Neutrophil (primary cell): Measurements from ENCODE around the gene FCER1A.

Experiments
- H3K27ac ChIP-seq: fragments of 200-600 bp; sonication (generic); 2 replicates; pipeline ENCODE4 v1.5.1; 2016; ENCODE audit warnings: mild to moderate bottlenecking, moderate library complexity
- H3K27me3 ChIP-seq: fragments of 200-600 bp; sonication (generic); 2 replicates; pipeline ENCODE4 v1.6.0; 2016; ENCODE audit warnings: mild to moderate bottlenecking
- H3K36me3 ChIP-seq: fragments of 200-600 bp; sonication (generic); 2 replicates; pipeline ENCODE4 v1.5.1; 2017
- H3K4me1 ChIP-seq, 2 experiments: fragments of 200-600 bp in 1 of 2; sonication (generic) in 1 of 2; 1 replicate in 1 of 2; 2 replicates in 1 of 2; pipeline versions ENCODE4 v1.5.1 to v1.6.1; 2013 to 2016; ENCODE audit warnings: low read depth in 1 of 2, low read length in 1 of 2, mild to moderate bottlenecking in 1 of 2, moderate library complexity in 1 of 2; ENCODE audit not compliant: control insufficient read depth in 1 of 2, insufficient read depth in 1 of 2
- H3K4me3 ChIP-seq, 2 experiments: fragments of 200-600 bp in 1 of 2; sonication (generic) in 1 of 2; 1 replicate in 1 of 2; 2 replicates in 1 of 2; pipeline ENCODE4 v1.5.1; 2013 to 2016; ENCODE audit warnings: low read depth in 1 of 2, low read length in 1 of 2, mild to moderate bottlenecking in 1 of 2, moderate library complexity in 1 of 2
- H3K9me3 ChIP-seq: fragments of 200-600 bp; sonication (generic); 2 replicates; pipeline ENCODE4 v1.5.1; 2016
- TF ChIP-seq, protein P1 (sequence below): fragments of 200-600 bp; sonication (generic); IDR thresholded peaks from 2 replicates; pipeline ENCODE4 v1.5.1; 2016; ENCODE audit warnings: antibody characterized with exemption

FCER1A gene

DNA sequence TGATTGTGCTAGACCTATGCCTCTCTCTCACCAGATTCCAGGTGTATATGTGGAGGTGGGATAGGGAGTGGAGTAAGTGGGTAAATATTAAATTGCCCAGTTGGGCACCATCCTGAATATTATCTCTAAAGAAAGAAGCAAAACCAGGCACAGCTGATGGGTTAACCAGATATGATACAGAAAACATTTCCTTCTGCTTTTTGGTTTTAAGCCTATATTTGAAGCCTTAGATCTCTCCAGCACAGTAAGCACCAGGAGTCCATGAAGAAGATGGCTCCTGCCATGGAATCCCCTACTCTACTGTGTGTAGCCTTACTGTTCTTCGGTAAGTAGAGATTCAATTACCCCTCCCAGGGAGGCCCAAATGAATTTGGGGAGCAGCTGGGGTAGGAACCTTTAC is at the start of gene FCER1A:
FCER1A (plus strand) TSS at position 242 of the 400 bp plus-strand sequence; CDS start at position 271, 29 bp downstream.
- Histone ChIP-seq H3K27ac (no peak within 1 kb of the TSS), H3K4me3 (no peak within 1 kb of the TSS), H3K4me1 (no peaks in the 10 kb centered on the region), H3K27me3 (peaks cover 2% of the 10 kb centered on the region), H3K36me3 (no peaks in the 10 kb centered on the region), H3K9me3 (no peaks in the 10 kb centered on the region)
- TF ChIP-seq, protein P1, sequence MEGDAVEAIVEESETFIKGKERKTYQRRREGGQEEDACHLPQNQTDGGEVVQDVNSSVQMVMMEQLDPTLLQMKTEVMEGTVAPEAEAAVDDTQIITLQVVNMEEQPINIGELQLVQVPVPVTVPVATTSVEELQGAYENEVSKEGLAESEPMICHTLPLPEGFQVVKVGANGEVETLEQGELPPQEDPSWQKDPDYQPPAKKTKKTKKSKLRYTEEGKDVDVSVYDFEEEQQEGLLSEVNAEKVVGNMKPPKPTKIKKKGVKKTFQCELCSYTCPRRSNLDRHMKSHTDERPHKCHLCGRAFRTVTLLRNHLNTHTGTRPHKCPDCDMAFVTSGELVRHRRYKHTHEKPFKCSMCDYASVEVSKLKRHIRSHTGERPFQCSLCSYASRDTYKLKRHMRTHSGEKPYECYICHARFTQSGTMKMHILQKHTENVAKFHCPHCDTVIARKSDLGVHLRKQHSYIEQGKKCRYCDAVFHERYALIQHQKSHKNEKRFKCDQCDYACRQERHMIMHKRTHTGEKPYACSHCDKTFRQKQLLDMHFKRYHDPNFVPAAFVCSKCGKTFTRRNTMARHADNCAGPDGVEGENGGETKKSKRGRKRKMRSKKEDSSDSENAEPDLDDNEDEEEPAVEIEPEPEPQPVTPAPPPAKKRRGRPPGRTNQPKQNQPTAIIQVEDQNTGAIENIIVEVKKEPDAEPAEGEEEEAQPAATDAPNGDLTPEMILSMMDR = no peak

DNA sequence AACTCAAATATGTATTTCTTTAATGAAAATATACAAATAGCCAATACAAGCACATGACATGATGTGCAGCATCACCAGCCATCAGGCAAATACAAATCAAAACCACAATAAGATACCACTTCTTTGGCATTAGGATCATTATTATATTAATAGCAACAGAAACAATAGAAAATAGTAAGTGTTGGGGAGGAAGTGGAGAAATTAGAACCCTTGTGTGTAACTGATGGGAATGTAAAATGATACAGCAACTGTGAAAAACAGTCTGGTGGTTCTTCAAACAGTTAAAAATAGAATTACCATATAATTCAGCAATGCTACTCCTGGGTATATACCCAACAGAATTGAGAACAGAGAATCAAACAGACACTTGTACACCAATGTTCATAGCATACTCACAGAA is 40.8 kb upstream of the FCER1A start:
- no peaks in the 10 kb centered on the region for H3K27me3 ChIP-seq
- H3K4me3 ChIP-seq = no peak overlapping the region
- H3K9me3 ChIP-seq = no peaks in the 10 kb centered on the region
- H3K27ac ChIP-seq = no peak overlapping the region
- H3K36me3 ChIP-seq = no peaks in the 10 kb centered on the region
- TF ChIP-seq, protein P1 = no peak
- H3K4me1 ChIP-seq = no peaks in the 10 kb centered on the region

DNA sequence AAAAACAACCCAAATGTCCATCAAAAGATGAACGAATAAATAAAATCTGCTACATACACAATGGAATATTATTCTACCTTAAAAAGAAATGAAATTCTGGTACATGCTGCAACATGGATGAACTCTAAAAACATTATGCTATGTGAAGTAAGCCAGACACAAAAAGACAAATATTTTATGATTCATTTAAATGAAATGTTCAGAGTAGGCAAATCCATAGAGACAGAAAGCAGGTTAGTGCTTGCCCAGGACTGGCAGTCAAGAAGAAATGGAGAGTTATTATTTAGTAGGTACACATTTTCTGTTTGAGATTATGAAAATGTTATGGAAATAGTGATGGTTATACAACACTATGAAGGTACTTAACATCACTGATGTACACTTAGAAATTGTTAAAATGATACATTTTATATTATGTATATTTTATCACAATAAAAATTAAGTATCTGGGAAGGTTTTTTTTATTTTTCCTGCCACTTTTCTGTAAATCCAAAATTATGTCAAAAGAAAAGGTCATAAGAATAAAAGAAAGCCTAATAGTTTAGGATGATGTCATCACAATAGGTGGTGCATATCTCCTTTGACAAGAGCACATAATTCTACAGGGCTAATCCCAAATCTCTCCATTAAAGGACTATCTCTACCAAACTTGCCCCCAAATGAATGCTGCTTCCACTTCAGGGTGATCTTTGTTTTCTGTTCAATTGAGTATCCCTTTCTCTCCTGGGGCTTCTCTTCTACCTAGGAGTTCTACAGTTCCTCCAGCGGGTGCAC is 40.2 kb upstream of the FCER1A start:
- Histone ChIP-seq H3K9me3 (no peaks in the 10 kb centered on the region), H3K36me3 (no peaks in the 10 kb centered on the region), H3K4me1 (no peaks in the 10 kb centered on the region), H3K4me3 (no peak overlapping the region), H3K27ac (no peak overlapping the region), H3K27me3 (no peaks in the 10 kb centered on the region)
- TF ChIP-seq, protein P1 = no peak

DNA sequence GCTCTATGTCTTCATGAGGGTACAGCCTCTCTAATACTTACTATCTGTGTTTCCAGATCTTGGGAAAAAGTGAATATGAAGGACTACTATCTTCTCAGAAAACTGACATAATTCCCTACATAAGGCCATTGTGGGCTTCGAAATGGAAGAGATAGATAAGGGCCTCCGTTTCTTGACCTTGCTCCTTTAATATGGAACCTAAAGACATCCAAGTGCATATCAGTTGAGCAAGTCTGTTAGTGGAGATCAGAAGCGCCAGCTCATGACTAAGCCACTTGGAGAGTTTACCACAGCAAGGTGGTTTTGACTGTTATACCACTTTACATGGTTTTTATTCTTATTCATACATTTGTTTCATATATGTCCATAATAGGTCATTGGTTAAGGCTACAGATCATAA is 35.3 kb upstream of the FCER1A start:
- H3K27ac ChIP-seq = no peak overlapping the region
- no peaks in the 10 kb centered on the region for H3K36me3 ChIP-seq
- no peaks in the 10 kb centered on the region for H3K4me1 ChIP-seq
- no peak overlapping the region for H3K4me3 ChIP-seq
- TF ChIP-seq, protein P1 = no peak
- H3K27me3 ChIP-seq = no peaks in the 10 kb centered on the region
- no peaks in the 10 kb centered on the region for H3K9me3 ChIP-seq

DNA sequence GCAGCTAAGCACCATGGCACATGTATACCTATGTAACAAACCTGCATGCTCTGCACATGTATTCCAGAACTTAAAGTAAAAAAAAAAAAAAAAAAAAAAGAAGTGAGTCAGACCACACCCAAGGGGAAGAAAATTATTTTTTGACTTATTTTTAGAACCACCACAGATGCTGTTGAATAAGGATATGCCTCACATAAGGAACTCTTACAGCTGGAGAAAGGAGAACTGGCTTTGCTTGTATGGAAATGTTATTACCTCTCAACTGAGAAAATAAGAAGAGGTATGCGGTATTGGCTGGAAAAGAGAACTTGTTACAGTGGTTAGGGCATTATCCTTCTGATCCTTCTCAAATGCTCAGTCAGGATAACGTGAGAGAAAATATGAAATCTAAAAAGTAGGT is 27.5 kb upstream of the FCER1A start:
- no peaks in the 10 kb centered on the region for H3K4me1 ChIP-seq
- no peak overlapping the region for H3K27ac ChIP-seq
- H3K36me3 ChIP-seq = no peaks in the 10 kb centered on the region
- H3K4me3 ChIP-seq = no peak overlapping the region
- no peaks in the 10 kb centered on the region for H3K27me3 ChIP-seq
- TF ChIP-seq, protein P1 = no peak
- H3K9me3 ChIP-seq = no peaks in the 10 kb centered on the region
